Bronchial epithelial cell (primary cell): ENCODE data around the gene ARPC4. TPM values are rescaled to one million over a fixed set of nuclear protein-coding genes. Genes with fewer than 3 reads are reported as not detected.

Source experiments
- DNase-seq: peaks from one replicate; pipeline ENCODE4 v3.0.0-alpha.2; 2010; ENCODE audit warnings: low read depth
- FAIRE-seq: peaks from 2 replicates; lab custom pipeline; 2011; peaks lifted over from hg19 to GRCh38; lab: Jason Lieb, UNC
- H3K27me3 ChIP-seq: 2 replicates; pipeline ENCODE4 v1.5.1; 2011; ENCODE audit warnings: low read length; ENCODE audit not compliant: control insufficient read depth, insufficient read depth
- H3K36me3 ChIP-seq: 2 replicates; pipeline ENCODE4 v1.5.1; 2011; ENCODE audit warnings: low read length; ENCODE audit not compliant: control insufficient read depth, insufficient read depth
- H3K4me3 ChIP-seq: 2 replicates; pipeline ENCODE4 v1.5.1; 2011; ENCODE audit warnings: mild to moderate bottlenecking, low read depth, low read length, control low read depth
- total RNA-seq: library from RNA; depleted of rRNA; stranded (reverse); fragments of >200 nt; gene quantifications from 2 replicates; pipeline ENCODE4 v1.2.1, GENCODE V29; 2014
- TF ChIP-seq, protein P1 (sequence below): IDR thresholded peaks from 2 replicates; pipeline ENCODE4 v1.5.1; 2011; ENCODE audit warnings: mild to moderate bottlenecking, moderate library complexity, low read length, control low read depth, inconsistent platforms; ENCODE audit not compliant: insufficient read depth, severe bottlenecking

ARPC4 gene
- total RNA-seq, 1 donor from 2014 or later = 192 TPM

GRCh38 chr3:9748031-9748430, 44.9 kb upstream of the ARPC4 start:
- H3K36me3 ChIP-seq = peaks cover 18% of the 10 kb centered on the region
- H3K27me3 ChIP-seq = no peaks in the 10 kb centered on the region
- FAIRE-seq = no peak
- no peak overlapping the region for H3K4me3 ChIP-seq
- no peak for DNase-seq
- TF ChIP-seq, protein P1, sequence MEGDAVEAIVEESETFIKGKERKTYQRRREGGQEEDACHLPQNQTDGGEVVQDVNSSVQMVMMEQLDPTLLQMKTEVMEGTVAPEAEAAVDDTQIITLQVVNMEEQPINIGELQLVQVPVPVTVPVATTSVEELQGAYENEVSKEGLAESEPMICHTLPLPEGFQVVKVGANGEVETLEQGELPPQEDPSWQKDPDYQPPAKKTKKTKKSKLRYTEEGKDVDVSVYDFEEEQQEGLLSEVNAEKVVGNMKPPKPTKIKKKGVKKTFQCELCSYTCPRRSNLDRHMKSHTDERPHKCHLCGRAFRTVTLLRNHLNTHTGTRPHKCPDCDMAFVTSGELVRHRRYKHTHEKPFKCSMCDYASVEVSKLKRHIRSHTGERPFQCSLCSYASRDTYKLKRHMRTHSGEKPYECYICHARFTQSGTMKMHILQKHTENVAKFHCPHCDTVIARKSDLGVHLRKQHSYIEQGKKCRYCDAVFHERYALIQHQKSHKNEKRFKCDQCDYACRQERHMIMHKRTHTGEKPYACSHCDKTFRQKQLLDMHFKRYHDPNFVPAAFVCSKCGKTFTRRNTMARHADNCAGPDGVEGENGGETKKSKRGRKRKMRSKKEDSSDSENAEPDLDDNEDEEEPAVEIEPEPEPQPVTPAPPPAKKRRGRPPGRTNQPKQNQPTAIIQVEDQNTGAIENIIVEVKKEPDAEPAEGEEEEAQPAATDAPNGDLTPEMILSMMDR = no peak

DNA sequence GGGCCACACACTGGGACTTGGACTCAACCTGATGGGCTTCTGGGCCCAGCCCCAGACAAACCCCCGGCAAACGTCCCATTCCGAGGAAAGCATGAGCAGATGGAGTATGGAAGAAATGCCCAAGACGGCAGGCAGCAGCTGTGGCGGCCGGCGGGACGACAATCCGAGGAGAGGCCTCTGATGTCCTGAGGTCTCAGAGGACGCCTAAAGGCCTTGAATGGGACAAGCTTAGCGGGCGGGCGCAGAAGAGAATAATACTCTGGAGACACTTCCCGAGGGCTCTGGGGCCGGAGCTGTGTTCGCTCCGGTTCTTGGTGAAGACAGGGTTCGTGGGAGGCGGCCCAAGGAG, 43.6 kb upstream of the ARPC4 start:
- FAIRE-seq (no peak), DNase-seq (no peak)
- peak overlapping the region; percentile 56 for H3K4me3 ChIP-seq
- peaks cover 9% of the 10 kb centered on the region for H3K36me3 ChIP-seq
- TF ChIP-seq, protein P1 = no peak
- no peaks in the 10 kb centered on the region for H3K27me3 ChIP-seq

GRCh38 chr3:9749645-9750555, 43.0 kb upstream of the ARPC4 start, which contains the start of gene OGG1:
TSS of gene OGG1 (plus strand) at chr3:9749952. CDS start at chr3:9750287, 335 bp downstream.
- Histone ChIP-seq H3K27me3 (no peaks in the 10 kb centered on the region), H3K36me3 (peaks cover 9% of the 10 kb centered on the region), H3K4me3 (peak within 1 kb of the TSS; percentile 56)
- TF ChIP-seq, protein P1 = no peak
- FAIRE-seq = no peak
- peak; percentile 95 for DNase-seq

GRCh38 chr3:9750556-9751411, 42.1 kb upstream of the ARPC4 start:
- DNase-seq (no peak), FAIRE-seq (no peak)

DNA sequence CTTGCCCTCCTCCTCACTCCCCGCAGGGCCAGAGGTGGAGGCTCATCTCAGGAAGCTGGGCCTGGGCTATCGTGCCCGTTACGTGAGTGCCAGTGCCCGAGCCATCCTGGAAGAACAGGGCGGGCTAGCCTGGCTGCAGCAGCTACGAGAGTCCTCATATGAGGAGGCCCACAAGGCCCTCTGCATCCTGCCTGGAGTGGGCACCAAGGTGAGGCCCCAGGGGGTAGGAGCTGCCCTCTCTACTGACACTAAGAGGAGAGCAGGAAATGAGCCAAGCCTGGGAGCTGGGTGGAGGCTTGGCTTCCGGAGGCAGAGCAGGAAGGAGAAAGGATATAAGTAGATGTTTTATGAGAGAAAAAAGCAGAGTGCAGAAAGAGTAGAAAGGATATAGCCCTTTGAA, 38.2 kb upstream of the ARPC4 start:
- FAIRE-seq = no peak
- TF ChIP-seq, protein P1 = no peak
- DNase-seq = no peak
- peaks cover 10% of the 10 kb centered on the region for H3K36me3 ChIP-seq
- H3K27me3 ChIP-seq = no peaks in the 10 kb centered on the region
- H3K4me3 ChIP-seq = no peak overlapping the region

More at GRCh38 chr3:9750556-9751411, 42.1 kb upstream of the ARPC4 start:
- peaks cover 9% of the 10 kb centered on the region for H3K36me3 ChIP-seq
- H3K4me3 ChIP-seq = peak overlapping the region; percentile 56
- TF ChIP-seq, protein P1 = no peak
- H3K27me3 ChIP-seq = no peaks in the 10 kb centered on the region
